H9 (cell line): Measurements from ENCODE around the gene RFX8. TPM values are rescaled to one million over a fixed set of nuclear protein-coding genes. Genes with fewer than 3 reads are reported as not detected.
A peak's percentile ranks its signal among the peaks of the same experiment; 100 is the strongest.

Source experiments
- DNase-seq: peaks from one replicate; pipeline ENCODE4 v3.0.0-alpha.2; 2017
- H2AFZ ChIP-seq: one replicate; pipeline ENCODE4 v1.6.1; 2013; ENCODE audit warnings: mild to moderate bottlenecking, low read length, control low read depth, moderate library complexity
- H2AK5ac ChIP-seq: 2 replicates; pipeline ENCODE4 v1.6.1; 2013; ENCODE audit warnings: low read length, control low read depth, mixed read lengths; ENCODE audit not compliant: insufficient read length
- H2BK120ac ChIP-seq: one replicate; pipeline ENCODE4 v1.6.1; 2013; ENCODE audit warnings: low read depth, mild to moderate bottlenecking, low read length, control low read depth, inconsistent platforms; ENCODE audit not compliant: poor library complexity, severe bottlenecking
- H2BK12ac ChIP-seq: 2 replicates; pipeline ENCODE4 v1.6.1; 2013; ENCODE audit warnings: low read length, control low read depth, mixed read lengths, low read depth; ENCODE audit not compliant: insufficient read length
- H2BK15ac ChIP-seq: 2 replicates; pipeline ENCODE4 v1.6.1; 2013; ENCODE audit warnings: low read depth, low read length, control low read depth
- H2BK20ac ChIP-seq: one replicate; pipeline ENCODE4 v1.6.1; 2013; ENCODE audit warnings: low read depth, mild to moderate bottlenecking, low read length, control low read depth, inconsistent platforms; ENCODE audit not compliant: poor library complexity, severe bottlenecking
- H2BK5ac ChIP-seq: 2 replicates; pipeline ENCODE4 v1.6.1; 2013; ENCODE audit warnings: low read length, control low read depth, mixed read lengths; ENCODE audit not compliant: insufficient read length
- H3K14ac ChIP-seq: 2 replicates; pipeline ENCODE4 v1.6.1; 2013; ENCODE audit warnings: low read length, control low read depth; ENCODE audit not compliant: insufficient read depth
- H3K18ac ChIP-seq: 2 replicates; pipeline ENCODE4 v1.6.1; 2013; ENCODE audit warnings: low read depth, mild to moderate bottlenecking, mixed read lengths, low read length, control low read depth; ENCODE audit not compliant: insufficient read length
- H3K23ac ChIP-seq: 2 replicates; pipeline ENCODE4 v1.6.1; 2013; ENCODE audit warnings: low read length, control low read depth, mixed read lengths, low read depth; ENCODE audit not compliant: insufficient read length
- H3K23me2 ChIP-seq: 2 replicates; pipeline ENCODE4 v1.6.1; 2013; ENCODE audit warnings: low read depth, mild to moderate bottlenecking, mixed read lengths, low read length, control low read depth; ENCODE audit not compliant: insufficient read length, poor library complexity, severe bottlenecking
- H3K27ac ChIP-seq: 2 replicates; pipeline ENCODE4 v1.5.1; 2013; ENCODE audit warnings: low read length, control low read depth, mixed read lengths, low read depth; ENCODE audit not compliant: insufficient read length
- H3K27me3 ChIP-seq: 2 replicates; pipeline ENCODE4 v1.6.1; 2013; ENCODE audit warnings: low read length, control low read depth, inconsistent platforms; ENCODE audit not compliant: insufficient read depth
- H3K4ac ChIP-seq: 2 replicates; pipeline ENCODE4 v1.6.1; 2013; ENCODE audit warnings: low read depth, mild to moderate bottlenecking, control low read depth, inconsistent platforms, low read length, moderate library complexity
- H3K4me1 ChIP-seq: 2 replicates; pipeline ENCODE4 v1.6.1; 2013; ENCODE audit warnings: low read length, control low read depth, inconsistent platforms; ENCODE audit not compliant: insufficient read depth
- H3K4me2 ChIP-seq: 2 replicates; pipeline ENCODE4 v1.6.1; 2013; ENCODE audit warnings: low read length, control low read depth, mixed read lengths; ENCODE audit not compliant: insufficient read length, insufficient read depth
- H3K56ac ChIP-seq: 2 replicates; pipeline ENCODE4 v1.6.1; 2013; ENCODE audit warnings: low read depth, mild to moderate bottlenecking, mixed read lengths, low read length, control low read depth; ENCODE audit not compliant: insufficient read length
- H3K79me1 ChIP-seq: 2 replicates; pipeline ENCODE4 v1.6.1; 2013; ENCODE audit warnings: low read depth, mild to moderate bottlenecking, moderate library complexity, low read length, control low read depth, inconsistent platforms; ENCODE audit not compliant: insufficient read depth, poor library complexity, severe bottlenecking
- H3K79me2 ChIP-seq: 2 replicates; pipeline ENCODE4 v1.6.1; 2013; ENCODE audit warnings: low read length, control low read depth, inconsistent platforms; ENCODE audit not compliant: insufficient read depth
- H3K9ac ChIP-seq: 2 replicates; pipeline ENCODE4 v1.6.1; 2013; ENCODE audit warnings: low read length, control low read depth, mixed read lengths; ENCODE audit not compliant: insufficient read length; ENCODE audit errors: extremely low read depth
- H3K9me3 ChIP-seq: one replicate; pipeline ENCODE4 v1.6.1; 2013; ENCODE audit warnings: low read depth, low read length, inconsistent platforms; ENCODE audit not compliant: control insufficient read depth
- H3T11ph ChIP-seq: one replicate; pipeline ENCODE4 v1.6.1; 2013; ENCODE audit warnings: mild to moderate bottlenecking, low read length, control low read depth, inconsistent platforms
- H4K20me1 ChIP-seq: one replicate; pipeline ENCODE4 v1.6.1; 2013; ENCODE audit not compliant: control insufficient read depth, insufficient read length, insufficient read depth
- H4K5ac ChIP-seq: 2 replicates; pipeline ENCODE4 v1.6.1; 2013; ENCODE audit warnings: low read depth, mild to moderate bottlenecking, mixed read lengths, low read length, control low read depth; ENCODE audit not compliant: insufficient read length
- H4K8ac ChIP-seq: replicated peaks from 2 replicates; pipeline ENCODE4 v1.6.1; 2013; ENCODE audit warnings: low read length, control low read depth, mixed read lengths, low read depth; ENCODE audit not compliant: insufficient read length
- H4K91ac ChIP-seq: 2 replicates; pipeline ENCODE4 v1.6.1; 2013; ENCODE audit warnings: low read depth, mild to moderate bottlenecking, moderate library complexity, mixed read lengths, low read length, control low read depth; ENCODE audit not compliant: insufficient read length
- H3K27ac Mint-ChIP-seq, 3 experiments: 2 replicates in 2 of 3; 3 replicates in 1 of 3; pipeline ENCODE4 v1.8.0; 2020 to 2021; ENCODE audit warnings: mixed read lengths in 3 of 3, mild to moderate bottlenecking in 1 of 3, moderate library complexity in 1 of 3
- H3K27me3 Mint-ChIP-seq: 2 replicates; pipeline ENCODE4 v1.8.0; 2021; ENCODE audit warnings: low read depth, mild to moderate bottlenecking, moderate library complexity, mixed read lengths
- H3K36me3 Mint-ChIP-seq, 3 experiments: 2 replicates in 2 of 3; 3 replicates in 1 of 3; pipeline ENCODE4 v1.8.0; 2020 to 2021; ENCODE audit warnings: low read depth in 3 of 3, mixed read lengths in 3 of 3; ENCODE audit not compliant: insufficient read depth in 1 of 3
- H3K4me1 Mint-ChIP-seq, 2 experiments: 2 replicates each; pipeline ENCODE4 v1.8.0; 2020; ENCODE audit warnings: mixed read lengths in 2 of 2
- H3K4me3 Mint-ChIP-seq, 2 experiments: 2 replicates in 1 of 2; 3 replicates in 1 of 2; pipeline ENCODE4 v1.8.0; 2020 to 2021; ENCODE audit warnings: mild to moderate bottlenecking in 2 of 2, mixed read lengths in 2 of 2, moderate library complexity in 1 of 2
- H3K9me3 Mint-ChIP-seq, 2 experiments: 2 replicates in 1 of 2; 3 replicates in 1 of 2; pipeline ENCODE4 v1.8.0; 2020; ENCODE audit warnings: mild to moderate bottlenecking in 2 of 2, mixed read lengths in 2 of 2, moderate library complexity in 1 of 2
- WGBS: extraction: QIAGEN DNeasy Blood & Tissue Kit; methylation state at CpG from one replicate; pipeline ENCODE4 v1.1.7; 2013; ENCODE audit warnings: missing lambda C conversion rate, low lambda C conversion rate, mixed read lengths; ENCODE audit not compliant: insufficient read length; ENCODE audit errors: extremely low coverage; 5-methylcytosine and 5-hydroxymethylcytosine counted together
- total RNA-seq: library from RNA; stranded (reverse); gene quantifications from 2 replicates; pipeline ENCODE4 v1.2.1, GENCODE V29; 2021
- TF ChIP-seq, protein P1 (sequence below): fragments of 200-600 bp; sonication (generic); conservative IDR thresholded peaks from 3 replicates; pipeline ENCODE4 v1.8.0; 2021; ENCODE audit warnings: antibody characterized with exemption, mild to moderate bottlenecking

The RFX8 gene
- total RNA-seq, 1 experiment from 2014 or later, result 0.22 TPM

DNA sequence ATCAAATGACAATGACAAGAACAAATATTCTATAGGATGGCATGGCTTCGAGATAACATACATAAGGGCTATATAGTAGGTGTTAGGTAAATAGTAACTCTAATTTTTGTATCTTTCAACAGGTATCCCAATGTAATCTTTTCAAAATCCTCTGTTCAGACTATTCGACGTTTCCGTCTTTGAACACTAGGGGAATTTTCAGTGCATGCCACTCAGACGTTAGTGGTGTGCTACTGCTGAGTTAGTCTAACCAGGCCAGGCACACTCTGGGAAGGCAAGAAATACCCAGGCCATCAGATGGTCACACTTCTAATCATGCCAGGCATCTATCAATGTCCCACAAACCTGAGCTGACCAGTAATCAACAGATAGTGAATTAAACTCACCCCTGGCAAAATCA lies 73.0 kb downstream of the RFX8 start:
- H3K4me2 ChIP-seq, result no peak overlapping the region
- H3K27ac ChIP-seq, result no peak overlapping the region
- no peak overlapping the region for H3K18ac ChIP-seq
- H2AFZ ChIP-seq, result no peak overlapping the region
- no peaks in the 10 kb centered on the region for H4K20me1 ChIP-seq
- H3K14ac ChIP-seq, result no peak overlapping the region
- H2BK15ac ChIP-seq, result no peak overlapping the region
- Mint-ChIP-seq H3K27me3 (no peaks in the 10 kb centered on the region; the same call in 1 of the 2 replicates), H3K9me3 (no peaks in the 10 kb centered on the region), H3K27ac (no peak overlapping the region), H3K4me3 (no peak overlapping the region), H3K4me1 (peaks cover 18 to 22% of the 10 kb centered on the region in 2 experiments), H3K36me3 (no peaks in the 10 kb centered on the region)
- no peak overlapping the region for H3K4ac ChIP-seq
- no peak overlapping the region for H2BK20ac ChIP-seq
- no peak overlapping the region for H4K91ac ChIP-seq
- H2BK12ac ChIP-seq, result no peak overlapping the region
- no peak for DNase-seq
- H3K23me2 ChIP-seq, result no peaks in the 10 kb centered on the region
- no peaks in the 10 kb centered on the region for H3K79me2 ChIP-seq
- no peaks in the 10 kb centered on the region; the same call in 1 of the 2 replicates for H3K27me3 ChIP-seq
- H3K9me3 ChIP-seq, result no peaks in the 10 kb centered on the region
- TF ChIP-seq, protein P1, sequence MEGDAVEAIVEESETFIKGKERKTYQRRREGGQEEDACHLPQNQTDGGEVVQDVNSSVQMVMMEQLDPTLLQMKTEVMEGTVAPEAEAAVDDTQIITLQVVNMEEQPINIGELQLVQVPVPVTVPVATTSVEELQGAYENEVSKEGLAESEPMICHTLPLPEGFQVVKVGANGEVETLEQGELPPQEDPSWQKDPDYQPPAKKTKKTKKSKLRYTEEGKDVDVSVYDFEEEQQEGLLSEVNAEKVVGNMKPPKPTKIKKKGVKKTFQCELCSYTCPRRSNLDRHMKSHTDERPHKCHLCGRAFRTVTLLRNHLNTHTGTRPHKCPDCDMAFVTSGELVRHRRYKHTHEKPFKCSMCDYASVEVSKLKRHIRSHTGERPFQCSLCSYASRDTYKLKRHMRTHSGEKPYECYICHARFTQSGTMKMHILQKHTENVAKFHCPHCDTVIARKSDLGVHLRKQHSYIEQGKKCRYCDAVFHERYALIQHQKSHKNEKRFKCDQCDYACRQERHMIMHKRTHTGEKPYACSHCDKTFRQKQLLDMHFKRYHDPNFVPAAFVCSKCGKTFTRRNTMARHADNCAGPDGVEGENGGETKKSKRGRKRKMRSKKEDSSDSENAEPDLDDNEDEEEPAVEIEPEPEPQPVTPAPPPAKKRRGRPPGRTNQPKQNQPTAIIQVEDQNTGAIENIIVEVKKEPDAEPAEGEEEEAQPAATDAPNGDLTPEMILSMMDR, result peak; percentile 48; the same call in 2 of the 3 replicates
- H3K4me1 ChIP-seq, result no peaks in the 10 kb centered on the region; the same call in 1 of the 2 replicates
- no peak overlapping the region for H2BK5ac ChIP-seq
- H2AK5ac ChIP-seq, result no peak overlapping the region
- no peaks in the 10 kb centered on the region for H3K79me1 ChIP-seq
- no peak overlapping the region for H3K56ac ChIP-seq
- H3K9ac ChIP-seq, result no peak overlapping the region
- no peak overlapping the region for H2BK120ac ChIP-seq
- no peak overlapping the region for H3K23ac ChIP-seq
- no peak overlapping the region for H4K5ac ChIP-seq
- no CpG with 5 or more reads among the region's 5 CpGs for WGBS
- H4K8ac ChIP-seq, result no peak overlapping the region
- H3T11ph ChIP-seq, result no peak overlapping the region
